Body of pancreas (tissue), 4 donors: ENCODE measurements around the gene DPP7.

Source experiments
- POLR2A ChIP-seq, 3 donors: fragments of 450-650 bp; IDR thresholded peaks; one replicate each; pipeline ENCODE4 v1.6.1; 2016; ENCODE audit warnings: antibody characterized with exemption in 3 of 3, mild to moderate bottlenecking in 2 of 3
- TF ChIP-seq, protein P1 (sequence below), 7 experiments: fragments of 450-650 bp in 4 of 7; fragments of 200-600 bp in 3 of 7; sonication (generic) in 3 of 7; IDR thresholded peaks; one replicate each; pipeline ENCODE4 v1.5.1; 2016 to 2019; ENCODE audit warnings: antibody characterized with exemption in 7 of 7

DNA sequence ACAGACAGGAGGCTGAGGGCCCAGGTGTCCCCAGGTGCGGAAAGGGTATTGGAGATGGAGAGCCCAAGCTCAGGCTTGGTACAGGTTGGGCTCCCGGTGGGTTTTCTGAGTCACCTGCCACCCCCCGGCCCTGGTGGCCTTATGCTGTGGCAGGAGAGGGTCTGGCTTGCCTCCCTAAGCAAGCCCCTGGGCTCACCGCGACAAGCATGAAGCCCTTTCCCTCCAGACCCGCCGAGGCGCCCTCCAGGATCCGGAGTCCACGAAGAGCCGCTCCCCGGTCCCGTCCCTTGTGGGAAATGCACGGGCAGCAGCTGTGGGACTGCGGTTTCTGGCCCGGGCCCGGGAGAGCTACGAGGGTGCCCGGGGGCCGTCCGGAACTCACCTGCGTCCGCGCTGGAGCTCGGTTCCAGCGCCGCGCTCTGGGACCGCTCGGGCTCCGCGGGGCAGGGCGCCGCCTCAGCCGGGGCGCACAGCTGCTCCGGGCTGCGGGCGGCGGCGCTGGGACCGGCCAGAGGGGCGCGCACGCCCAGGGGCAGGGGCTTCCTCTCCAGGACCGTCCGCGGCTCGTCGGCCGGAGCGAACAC is 44.9 kb downstream of the DPP7 start:
- TF ChIP-seq, protein P1, sequence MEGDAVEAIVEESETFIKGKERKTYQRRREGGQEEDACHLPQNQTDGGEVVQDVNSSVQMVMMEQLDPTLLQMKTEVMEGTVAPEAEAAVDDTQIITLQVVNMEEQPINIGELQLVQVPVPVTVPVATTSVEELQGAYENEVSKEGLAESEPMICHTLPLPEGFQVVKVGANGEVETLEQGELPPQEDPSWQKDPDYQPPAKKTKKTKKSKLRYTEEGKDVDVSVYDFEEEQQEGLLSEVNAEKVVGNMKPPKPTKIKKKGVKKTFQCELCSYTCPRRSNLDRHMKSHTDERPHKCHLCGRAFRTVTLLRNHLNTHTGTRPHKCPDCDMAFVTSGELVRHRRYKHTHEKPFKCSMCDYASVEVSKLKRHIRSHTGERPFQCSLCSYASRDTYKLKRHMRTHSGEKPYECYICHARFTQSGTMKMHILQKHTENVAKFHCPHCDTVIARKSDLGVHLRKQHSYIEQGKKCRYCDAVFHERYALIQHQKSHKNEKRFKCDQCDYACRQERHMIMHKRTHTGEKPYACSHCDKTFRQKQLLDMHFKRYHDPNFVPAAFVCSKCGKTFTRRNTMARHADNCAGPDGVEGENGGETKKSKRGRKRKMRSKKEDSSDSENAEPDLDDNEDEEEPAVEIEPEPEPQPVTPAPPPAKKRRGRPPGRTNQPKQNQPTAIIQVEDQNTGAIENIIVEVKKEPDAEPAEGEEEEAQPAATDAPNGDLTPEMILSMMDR (IDR thresholded peaks at IDR 0.05) = no peak
- no peak for TF ChIP-seq POLR2A (IDR thresholded peaks at IDR 0.05)
